ENCODE results near the gene COX14.

COX14 gene

GRCh38 chr12:50077099-50077498 is 34.9 kb upstream of the COX14 start:
- H4K8ac ChIP-seq (ENCODE audit: low read depth, low read length) = no peak overlapping the region
- H4K12ac ChIP-seq (ENCODE audit: low read depth, low read length) = no peak overlapping the region
- H3K79me2 ChIP-seq (ENCODE audit: control insufficient read depth, insufficient read depth, low read length, poor library complexity) = no peaks in the 10 kb centered on the region
- H3K9ac ChIP-seq (ENCODE audit: low read length) = no peak overlapping the region
- H3K23ac ChIP-seq (ENCODE audit: low read length) = no peak overlapping the region
- no peaks in the 10 kb centered on the region for H3K27me3 ChIP-seq (ENCODE audit: insufficient read depth, low read length)
- H2AK5ac ChIP-seq (ENCODE audit: low read length) = no peak overlapping the region
- no peak for DNase-seq
- no peak overlapping the region for H4K91ac ChIP-seq (ENCODE audit: low read depth, low read length)
- H3K4ac ChIP-seq (ENCODE audit: low read depth, low read length) = no peak overlapping the region
- H3K4me2 ChIP-seq (ENCODE audit: low read length) = no peak overlapping the region
- peaks cover 2% of the 10 kb centered on the region for H3K9me3 ChIP-seq (ENCODE audit: insufficient read depth, low read depth, low read length)
- H3K18ac ChIP-seq (ENCODE audit: low read length) = no peak overlapping the region
- no peak overlapping the region for H3K14ac ChIP-seq (ENCODE audit: low read length)
- H3K79me1 ChIP-seq (ENCODE audit: low read length) = no peaks in the 10 kb centered on the region
- H2BK12ac ChIP-seq (ENCODE audit: low read length) = no peak overlapping the region
- H3K36me3 ChIP-seq (ENCODE audit: control insufficient read depth in 1 of 2, insufficient read depth in 2 of 2, low read length in 2 of 2) = no peaks in the 10 kb centered on the region
- no CpG with 5 or more reads among the region's 12 CpGs for WGBS (ENCODE audit: extremely low coverage, insufficient coverage, insufficient read length)
- H2BK120ac ChIP-seq (ENCODE audit: insufficient read depth, low read length, poor library complexity) = no peak overlapping the region
- H3K27ac ChIP-seq (ENCODE audit: low read depth, low read length) = no peak overlapping the region
- no peak overlapping the region for H2BK5ac ChIP-seq (ENCODE audit: low read depth, low read length, poor library complexity)
- H2AFZ ChIP-seq (ENCODE audit: insufficient read depth, low read length, poor library complexity) = no peak overlapping the region
- peaks cover 2% of the 10 kb centered on the region in 2 experiments for H3K4me1 ChIP-seq (ENCODE audit: control insufficient read depth in 1 of 2, insufficient read depth in 2 of 2, low read length in 2 of 2)
- H3K4me3 ChIP-seq (ENCODE audit: low read depth, low read length) = no peak overlapping the region

- no peak overlapping the region for H2AK5ac ChIP-seq (ENCODE audit: low read length)
- no peak overlapping the region for H2BK5ac ChIP-seq (ENCODE audit: low read depth, low read length, poor library complexity)
- H3K9ac ChIP-seq (ENCODE audit: low read length) = no peak overlapping the region
- no peak overlapping the region for H3K14ac ChIP-seq (ENCODE audit: low read length)
- no peak overlapping the region for H3K18ac ChIP-seq (ENCODE audit: low read length)
- no peak overlapping the region for H2BK12ac ChIP-seq (ENCODE audit: low read length)
- H3K23ac ChIP-seq (ENCODE audit: low read length) = no peak overlapping the region
- no peak overlapping the region for H2AFZ ChIP-seq (ENCODE audit: insufficient read depth, low read length, poor library complexity)
- no peak overlapping the region for H3K4ac ChIP-seq (ENCODE audit: low read depth, low read length)
- H3K4me3 ChIP-seq (ENCODE audit: low read depth, low read length) = no peak overlapping the region
- H4K12ac ChIP-seq (ENCODE audit: low read depth, low read length) = no peak overlapping the region
- H4K8ac ChIP-seq (ENCODE audit: low read depth, low read length) = no peak overlapping the region
- peaks cover 2% of the 10 kb centered on the region for H3K9me3 ChIP-seq (ENCODE audit: insufficient read depth, low read depth, low read length)
- no peak overlapping the region for H3K27ac ChIP-seq (ENCODE audit: low read depth, low read length)
- no peak overlapping the region for H2BK120ac ChIP-seq (ENCODE audit: insufficient read depth, low read length, poor library complexity)
- no peak overlapping the region for H3K4me2 ChIP-seq (ENCODE audit: low read length)
- H3K27me3 ChIP-seq (ENCODE audit: insufficient read depth, low read length) = no peaks in the 10 kb centered on the region
- peaks cover 0 to 2% of the 10 kb centered on the region in 2 experiments for H3K4me1 ChIP-seq (ENCODE audit: control insufficient read depth in 1 of 2, insufficient read depth in 2 of 2, low read length in 2 of 2)
- WGBS (ENCODE audit: extremely low coverage, insufficient coverage, insufficient read length) = no CpG with 5 or more reads among the region's 10 CpGs
- no peaks in the 10 kb centered on the region for H3K79me1 ChIP-seq (ENCODE audit: low read length)
- no peaks in the 10 kb centered on the region for H3K36me3 ChIP-seq (ENCODE audit: control insufficient read depth in 1 of 2, insufficient read depth in 2 of 2, low read length in 2 of 2)
- H4K91ac ChIP-seq (ENCODE audit: low read depth, low read length) = no peak overlapping the region
- no peaks in the 10 kb centered on the region for H3K79me2 ChIP-seq (ENCODE audit: control insufficient read depth, insufficient read depth, low read length, poor library complexity)
- DNase-seq = no peak
Observed at GRCh38 chr12:50078281-50078680, 33.8 kb upstream of the COX14 start.

- no peak overlapping the region for H2BK120ac ChIP-seq (ENCODE audit: insufficient read depth, low read length, poor library complexity)
- WGBS (ENCODE audit: extremely low coverage, insufficient coverage, insufficient read length) = no CpG with 5 or more reads among the region's 5 CpGs
- H2BK12ac ChIP-seq (ENCODE audit: low read length) = no peak overlapping the region
Observed at GRCh38 chr12:50079771-50080170, 32.3 kb upstream of the COX14 start.

GRCh38 chr12:50081096-50081808 is 30.8 kb upstream of the COX14 start:
- no peak overlapping the region for H2AK5ac ChIP-seq (ENCODE audit: low read length)
- no peak overlapping the region for H4K8ac ChIP-seq (ENCODE audit: low read depth, low read length)
- H3K9ac ChIP-seq (ENCODE audit: low read length) = no peak overlapping the region
- no peak overlapping the region for H3K23ac ChIP-seq (ENCODE audit: low read length)
- no peak for DNase-seq
- no peaks in the 10 kb centered on the region for H3K79me2 ChIP-seq (ENCODE audit: control insufficient read depth, insufficient read depth, low read length, poor library complexity)
- no peak overlapping the region for H3K4me3 ChIP-seq (ENCODE audit: low read depth, low read length)
- H2BK12ac ChIP-seq (ENCODE audit: low read length) = no peak overlapping the region
- H4K91ac ChIP-seq (ENCODE audit: low read depth, low read length) = no peak overlapping the region
- H2BK120ac ChIP-seq (ENCODE audit: insufficient read depth, low read length, poor library complexity) = no peak overlapping the region
- H3K4me2 ChIP-seq (ENCODE audit: low read length) = no peak overlapping the region
- H3K14ac ChIP-seq (ENCODE audit: low read length) = no peak overlapping the region
- H2AFZ ChIP-seq (ENCODE audit: insufficient read depth, low read length, poor library complexity) = no peak overlapping the region
- H3K18ac ChIP-seq (ENCODE audit: low read length) = no peak overlapping the region
- no peak overlapping the region for H2BK5ac ChIP-seq (ENCODE audit: low read depth, low read length, poor library complexity)
- no peak overlapping the region for H3K27ac ChIP-seq (ENCODE audit: low read depth, low read length)
- H3K9me3 ChIP-seq (ENCODE audit: insufficient read depth, low read depth, low read length) = peaks cover 2% of the 10 kb centered on the region
- H4K12ac ChIP-seq (ENCODE audit: low read depth, low read length) = no peak overlapping the region
- H3K36me3 ChIP-seq (ENCODE audit: control insufficient read depth in 1 of 2, insufficient read depth in 2 of 2, low read length in 2 of 2) = peaks cover 0 to 3% of the 10 kb centered on the region in 2 experiments
- WGBS (ENCODE audit: extremely low coverage, insufficient coverage, insufficient read length) = no CpG with 5 or more reads among the region's 46 CpGs
- peaks cover 2% of the 10 kb centered on the region for H3K79me1 ChIP-seq (ENCODE audit: low read length)
- no peaks in the 10 kb centered on the region for H3K27me3 ChIP-seq (ENCODE audit: insufficient read depth, low read length)
- peaks cover 2 to 6% of the 10 kb centered on the region in 2 experiments for H3K4me1 ChIP-seq (ENCODE audit: control insufficient read depth in 1 of 2, insufficient read depth in 2 of 2, low read length in 2 of 2)
- no peak overlapping the region for H3K4ac ChIP-seq (ENCODE audit: low read depth, low read length)

More at GRCh38 chr12:50079771-50080170, 32.3 kb upstream of the COX14 start:
- Histone ChIP-seq H3K4me1 (ENCODE audit: control insufficient read depth in 1 of 2, insufficient read depth in 2 of 2, low read length in 2 of 2) (peaks cover 2% of the 10 kb centered on the region in 2 experiments), H3K23ac (ENCODE audit: low read length) (no peak overlapping the region), H3K4ac (ENCODE audit: low read depth, low read length) (no peak overlapping the region), H2BK5ac (ENCODE audit: low read depth, low read length, poor library complexity) (no peak overlapping the region), H4K91ac (ENCODE audit: low read depth, low read length) (no peak overlapping the region), H3K79me1 (ENCODE audit: low read length) (no peaks in the 10 kb centered on the region), H3K27ac (ENCODE audit: low read depth, low read length) (no peak overlapping the region), H2AK5ac (ENCODE audit: low read length) (no peak overlapping the region), H2AFZ (ENCODE audit: insufficient read depth, low read length, poor library complexity) (no peak overlapping the region), H3K4me2 (ENCODE audit: low read length) (no peak overlapping the region), H3K14ac (ENCODE audit: low read length) (no peak overlapping the region), H4K8ac (ENCODE audit: low read depth, low read length) (no peak overlapping the region), H4K12ac (ENCODE audit: low read depth, low read length) (no peak overlapping the region), H3K9me3 (ENCODE audit: insufficient read depth, low read depth, low read length) (peaks cover 2% of the 10 kb centered on the region), H3K18ac (ENCODE audit: low read length) (no peak overlapping the region), H3K79me2 (ENCODE audit: control insufficient read depth, insufficient read depth, low read length, poor library complexity) (no peaks in the 10 kb centered on the region), H3K36me3 (ENCODE audit: control insufficient read depth in 1 of 2, insufficient read depth in 2 of 2, low read length in 2 of 2) (no peaks in the 10 kb centered on the region), H3K9ac (ENCODE audit: low read length) (no peak overlapping the region), H3K4me3 (ENCODE audit: low read depth, low read length) (no peak overlapping the region), H3K27me3 (ENCODE audit: insufficient read depth, low read length) (no peaks in the 10 kb centered on the region)
- no peak for DNase-seq
